ENCODE data around the gene AP4B1. TPM values are rescaled to one million over a fixed set of nuclear protein-coding genes. Genes with fewer than 3 reads are reported as not detected.

The AP4B1 gene
- total RNA-seq, 1 experiment from 2014 or later, result 55.9 TPM

- DNase-seq (ENCODE audit: low read depth), result no peak
These were observed 9.5 kb downstream of the AP4B1 start for GRCh38 chr1:113895098-113895497.

- no peak for DNase-seq (ENCODE audit: low read depth)
These were observed 11.3 kb downstream of the AP4B1 start for GRCh38 chr1:113893267-113893666.

- DNase-seq (ENCODE audit: low read depth), result no peak
These were observed 12.9 kb downstream of the AP4B1 start for GRCh38 chr1:113891631-113892220.

GRCh38 chr1:113890816-113891215 lies 13.8 kb downstream of the AP4B1 start:
- no peak for DNase-seq (ENCODE audit: low read depth)

- no peak for DNase-seq (ENCODE audit: low read depth)
These were observed 17.0 kb downstream of the AP4B1 start, which contains the start of gene BCL2L15 for GRCh38 chr1:113887402-113888175. BCL2L15 (minus strand) TSS chr1:113887581; CDS start chr1:113887375, 206 bp downstream.

- no peak for DNase-seq (ENCODE audit: low read depth)
These were observed 17.9 kb downstream of the AP4B1 start for GRCh38 chr1:113886417-113887401.

GRCh38 chr1:113881661-113882060 lies 22.9 kb downstream of the AP4B1 start:
- DNase-seq (ENCODE audit: low read depth), result no peak

- DNase-seq (ENCODE audit: low read depth), result no peak
These were observed 24.9 kb downstream of the AP4B1 start for GRCh38 chr1:113879739-113880038.

GRCh38 chr1:113876176-113876575 lies 28.4 kb downstream of the AP4B1 start:
- no peak for DNase-seq (ENCODE audit: low read depth)

GRCh38 chr1:113875714-113876113 lies 28.9 kb downstream of the AP4B1 start:
- DNase-seq (ENCODE audit: low read depth), result no peak

GRCh38 chr1:113874012-113874879 lies 30.4 kb downstream of the AP4B1 start:
- peak; percentile 39 for DNase-seq (ENCODE audit: low read depth)

GRCh38 chr1:113872219-113872935 lies 32.2 kb downstream of the AP4B1 start:
- no peak for DNase-seq (ENCODE audit: low read depth)

- peak; percentile 88 for DNase-seq (ENCODE audit: low read depth)
These were observed 32.9 kb downstream of the AP4B1 start, which contains the start of gene PTPN22 for GRCh38 chr1:113871597-113872113. PTPN22 (minus strand) TSS chr1:113871712.

GRCh38 chr1:113870778-113871177 lies 33.8 kb downstream of the AP4B1 start:
- no peak for DNase-seq (ENCODE audit: low read depth)

GRCh38 chr1:113868387-113869083 lies 36.1 kb downstream of the AP4B1 start:
- DNase-seq (ENCODE audit: low read depth), result peak; percentile 49

- no peak for DNase-seq (ENCODE audit: low read depth)
These were observed 43.0 kb downstream of the AP4B1 start for GRCh38 chr1:113861641-113862040.

GRCh38 chr1:113860891-113861290 lies 43.7 kb downstream of the AP4B1 start:
- peak; percentile 69 for DNase-seq (ENCODE audit: low read depth)

- DNase-seq (ENCODE audit: low read depth), result no peak
These were observed 45.0 kb downstream of the AP4B1 start for GRCh38 chr1:113859478-113860175.

GRCh38 chr1:113858982-113859381 lies 45.6 kb downstream of the AP4B1 start:
- no peak for DNase-seq (ENCODE audit: low read depth)

All from Daoy (cell line).